GM18519 (cell line): Measurements from ENCODE around the gene MORN5.

Experiments
- ATAC-seq: cut with Tn5 transposase; IDR thresholded peaks from one replicate; pipeline ENCODE4 v1.9.1; 2021; ENCODE audit warnings: mild to moderate bottlenecking, moderate library complexity; ENCODE audit not compliant: unreplicated experiment, low FRiP score

The MORN5 gene

DNA sequence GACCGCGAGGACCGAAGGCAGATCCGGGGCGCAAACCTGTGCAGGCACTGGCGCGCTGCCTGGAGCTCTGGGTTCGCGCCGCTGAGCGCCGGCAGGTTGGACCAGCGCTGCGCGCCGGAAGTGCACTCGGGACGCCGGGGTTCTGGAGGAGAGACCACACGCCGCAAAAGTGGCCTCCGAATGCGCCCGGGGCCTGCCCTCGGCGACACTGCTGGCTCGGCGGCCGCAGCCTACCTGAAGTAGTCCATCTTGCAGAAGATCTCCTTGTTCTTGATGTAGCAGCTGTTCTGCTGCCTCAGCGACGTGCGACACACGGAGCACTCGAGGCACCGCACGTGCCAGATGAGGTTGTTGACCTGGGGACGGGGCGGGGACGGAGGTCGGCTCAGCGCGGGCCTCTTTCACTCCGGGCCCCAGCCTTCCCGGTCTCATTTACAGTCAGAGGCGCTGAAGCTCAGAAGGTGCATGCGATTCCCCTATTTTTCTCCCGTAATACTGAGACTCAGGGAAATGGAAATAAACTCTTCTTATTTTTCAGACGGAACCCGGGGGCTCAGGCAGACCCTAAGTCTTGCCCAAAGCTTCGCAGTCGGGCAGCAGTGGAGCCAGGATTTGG is 66.5 kb downstream of the MORN5 start:
- ATAC-seq = no peak

DNA sequence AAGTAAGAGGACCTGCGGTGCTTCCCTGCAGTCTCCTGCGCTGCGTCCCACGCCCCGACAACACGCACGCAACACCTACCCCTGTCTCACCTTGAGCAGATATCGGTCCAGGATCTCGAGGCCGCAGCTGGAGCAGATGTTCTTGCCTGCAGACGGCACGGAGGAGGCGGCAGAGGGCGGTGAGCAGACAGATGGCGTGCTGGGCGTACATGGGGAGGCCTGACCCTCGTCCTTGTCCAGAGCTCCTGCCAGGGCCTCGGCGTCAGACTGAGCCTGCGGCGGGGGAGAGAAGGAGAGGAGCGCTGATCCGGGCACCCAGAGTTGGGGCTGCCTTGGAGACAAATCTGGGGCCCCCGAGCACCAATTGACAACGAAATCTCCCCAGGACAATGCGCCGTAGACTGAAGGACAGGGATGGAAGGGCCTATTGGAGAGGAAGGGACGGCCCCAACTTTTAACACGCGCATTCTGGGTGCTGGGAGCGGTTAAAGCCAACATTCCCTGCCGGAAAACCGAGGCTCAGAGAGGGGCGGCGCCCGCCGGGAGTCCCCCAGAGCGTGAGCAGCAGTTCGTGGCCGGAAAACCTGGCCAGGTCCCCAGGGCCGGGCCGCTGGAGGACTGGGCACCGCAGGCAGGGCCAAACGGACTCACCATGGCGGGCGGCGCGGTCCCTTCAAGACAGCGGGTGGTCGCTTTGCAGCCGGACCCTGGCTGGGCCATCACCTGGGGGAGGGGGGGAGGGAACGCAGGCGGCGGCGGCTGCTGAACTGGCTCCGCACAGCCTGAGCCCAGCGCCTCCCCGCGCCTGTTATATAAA is 67.3 kb downstream of the MORN5 start:
- no peak for ATAC-seq

- no peak for ATAC-seq
These were observed 67.8 kb downstream of the MORN5 start for GRCh38 chr9:122227575-122227900.

DNA sequence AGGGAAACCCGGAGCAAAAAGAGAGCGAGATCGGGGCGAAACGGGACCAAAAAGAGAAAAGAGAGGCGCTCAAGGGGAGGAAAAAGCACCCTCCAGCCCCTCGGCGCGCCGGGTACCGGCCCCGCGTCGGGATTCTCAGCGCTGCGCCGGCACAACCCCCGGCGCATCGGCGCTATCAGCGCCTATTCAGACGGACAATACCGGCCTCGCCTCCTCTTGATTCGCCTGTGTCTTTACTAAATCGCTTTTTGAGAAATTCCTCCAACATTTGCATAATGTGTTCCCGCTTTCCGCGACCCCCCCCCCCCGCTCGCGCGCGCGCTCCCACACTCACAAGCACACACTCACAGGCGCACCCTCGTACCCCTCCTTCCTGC is 68.5 kb downstream of the MORN5 start:
- no peak for ATAC-seq

- ATAC-seq = no peak
These were observed 69.1 kb downstream of the MORN5 start, which contains the start of gene LHX6 for GRCh38 chr9:122228568-122229484. Gene LHX6, minus strand, starts transcription at chr9:122228957. Its CDS starts 217 bp downstream, at chr9:122228740.

DNA sequence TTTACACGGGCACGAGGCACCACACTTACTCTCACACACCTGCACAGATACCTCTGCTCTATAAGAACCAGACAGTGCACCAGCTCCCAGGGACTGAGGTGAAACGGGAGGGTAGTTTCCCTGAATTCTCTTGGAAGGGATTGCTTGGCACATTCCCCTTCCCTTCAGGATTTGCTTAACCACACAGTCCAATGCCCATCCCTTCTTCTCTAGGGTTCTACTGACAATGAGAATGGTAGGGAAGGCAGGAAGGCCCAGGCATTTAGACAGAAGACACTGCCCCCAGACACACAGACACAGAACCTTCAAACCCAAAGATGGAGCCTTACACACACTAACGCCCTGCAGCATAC is 69.8 kb downstream of the MORN5 start:
- ATAC-seq = no peak

DNA sequence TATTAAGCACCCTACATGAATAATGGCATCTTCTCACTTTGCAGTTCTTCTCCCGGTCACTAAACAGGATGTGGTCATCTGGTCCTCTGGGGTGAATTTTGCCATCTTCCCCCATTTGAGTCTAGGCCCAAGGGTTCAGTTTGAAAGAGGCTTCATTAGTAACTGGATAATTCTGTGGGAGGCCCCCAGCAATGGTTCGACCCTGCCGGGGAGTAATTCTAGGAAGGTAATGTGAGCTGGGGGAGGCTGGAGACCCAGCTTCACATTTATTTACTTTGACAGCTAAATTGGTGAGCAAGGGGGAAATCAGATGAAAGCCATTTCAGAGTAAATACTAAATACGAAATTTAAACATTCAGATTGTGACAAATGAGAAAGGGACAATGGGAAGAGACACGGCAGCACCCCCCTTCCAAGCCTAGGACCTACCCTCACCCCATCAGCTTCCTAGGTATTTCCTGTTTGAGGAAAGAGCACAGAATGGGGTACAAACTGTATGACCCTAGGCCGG is 73.1 kb downstream of the MORN5 start:
- no peak for ATAC-seq

- no peak for ATAC-seq
These were observed 74.5 kb downstream of the MORN5 start for GRCh38 chr9:122234022-122234748.

- no peak for ATAC-seq
These were observed 77.0 kb downstream of the MORN5 start for GRCh38 chr9:122236681-122237080.

GRCh38 chr9:122239722-122240121 is 80.0 kb downstream of the MORN5 start:
- ATAC-seq = no peak

DNA sequence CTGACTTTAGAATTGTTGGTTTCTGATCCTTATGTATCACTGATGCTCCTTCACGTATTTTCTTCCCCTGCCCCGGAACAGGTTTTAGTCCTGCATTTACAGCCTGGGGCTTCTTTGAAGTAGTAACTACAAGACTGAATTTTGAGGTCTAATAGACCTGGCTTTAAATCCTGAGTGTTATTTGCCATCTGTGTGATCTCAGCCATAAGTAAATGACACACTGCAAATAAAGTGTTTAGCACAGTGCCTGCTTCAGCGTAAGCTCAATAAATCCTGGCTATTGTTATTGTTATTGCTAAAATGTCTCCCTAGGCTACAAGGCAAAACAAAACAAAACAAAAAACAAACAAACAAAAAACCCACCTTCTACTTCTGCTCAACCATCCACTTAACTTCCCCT is 84.6 kb downstream of the MORN5 start:
- ATAC-seq = no peak

DNA sequence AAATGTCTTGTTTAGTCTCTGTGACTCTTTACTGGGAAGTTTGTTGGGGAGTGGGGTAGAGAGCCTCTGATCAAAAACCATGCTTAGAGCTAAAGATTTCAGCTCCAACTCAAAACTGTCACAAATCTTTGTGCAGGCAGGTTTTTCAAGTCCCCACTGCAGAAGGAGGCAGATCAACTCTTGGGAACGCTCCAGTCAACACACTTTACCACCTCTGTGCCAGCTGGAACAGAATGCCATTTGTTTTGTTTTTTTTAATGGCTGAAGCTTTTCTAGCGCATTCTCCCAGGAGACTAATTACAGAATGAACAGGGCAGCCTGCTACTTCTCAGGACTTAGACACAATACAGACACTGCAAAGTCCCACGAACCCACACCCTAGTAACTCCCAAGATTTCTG is 87.0 kb downstream of the MORN5 start:
- no peak for ATAC-seq

DNA sequence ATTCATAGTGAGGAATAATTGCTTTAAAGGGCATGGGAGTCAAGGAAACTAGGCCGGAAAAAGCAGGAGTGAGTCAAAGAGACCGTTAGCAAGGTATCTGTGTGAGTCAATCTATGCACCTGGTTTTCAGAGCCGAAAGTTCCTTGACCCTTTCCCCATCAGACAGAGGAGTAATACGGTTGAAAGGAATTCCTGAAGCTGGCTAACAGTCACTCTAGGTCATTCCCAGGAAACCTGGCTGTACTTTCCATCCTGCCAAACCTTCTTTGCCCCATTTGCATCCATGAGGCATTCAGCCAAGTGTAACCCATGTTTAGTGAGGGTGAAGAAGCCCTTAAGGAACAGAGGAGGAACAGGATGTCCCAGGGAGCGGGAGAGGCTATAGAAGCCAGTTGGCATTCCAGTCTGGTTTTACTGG is 88.7 kb downstream of the MORN5 start:
- no peak for ATAC-seq
